ENCODE data around the gene CD9.

CD9 gene

DNA sequence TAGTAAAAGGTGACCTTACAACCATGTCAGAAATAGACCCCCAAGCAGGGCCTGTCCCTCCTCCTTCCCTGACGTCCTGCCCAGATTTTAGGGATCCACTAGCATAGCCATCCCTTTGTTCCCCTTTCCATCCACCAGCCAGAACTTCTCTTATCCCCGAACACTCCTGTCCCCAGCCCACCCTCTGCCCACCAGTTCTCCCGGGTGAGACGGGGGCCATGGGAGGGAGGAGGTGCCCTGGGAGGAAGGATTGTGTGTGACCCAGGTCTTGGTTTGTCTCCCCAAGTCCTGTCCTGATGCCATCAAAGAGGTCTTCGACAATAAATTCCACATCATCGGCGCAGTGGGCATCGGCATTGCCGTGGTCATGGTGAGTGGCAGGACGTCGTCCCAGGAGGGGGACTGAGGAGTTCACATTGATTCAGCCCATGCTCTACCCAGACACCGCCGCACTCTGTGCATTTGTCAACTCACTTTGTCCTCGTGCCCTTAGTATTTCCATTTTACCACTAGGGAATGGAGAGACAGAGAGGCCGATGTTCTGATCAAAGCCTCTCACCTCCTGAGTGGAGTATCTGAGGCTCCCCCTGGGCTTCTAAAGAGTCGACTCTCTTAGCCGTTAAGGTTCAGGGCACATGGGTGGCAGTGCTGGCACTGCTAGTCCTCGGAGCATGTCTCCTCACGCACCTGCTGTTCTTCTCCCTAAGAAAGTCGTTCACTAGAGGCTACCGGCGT, 35.9 kb downstream of the CD9 start:
- in situ Hi-C loops (cut with HindIII; ENCODE audit: low sequenced_read_pairs) = no loop called here

DNA sequence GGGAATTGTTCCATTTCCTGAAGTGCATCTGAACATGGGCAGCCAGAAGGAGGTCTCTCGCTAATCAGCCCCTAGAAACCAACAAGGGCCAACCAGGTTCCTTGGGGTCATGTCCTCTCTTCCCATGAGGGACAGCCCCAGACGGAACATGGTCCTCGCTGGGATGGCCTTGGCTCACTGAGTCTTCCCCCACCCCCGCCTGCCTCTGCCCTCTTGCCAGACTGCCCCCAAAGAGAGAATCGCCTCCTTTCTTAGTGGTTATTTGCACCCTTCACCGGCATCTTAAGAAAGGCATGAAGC, 36.4 kb downstream of the CD9 start:
- in situ Hi-C loops (cut with HindIII; ENCODE audit: low sequenced_read_pairs) = no loop called here

DNA sequence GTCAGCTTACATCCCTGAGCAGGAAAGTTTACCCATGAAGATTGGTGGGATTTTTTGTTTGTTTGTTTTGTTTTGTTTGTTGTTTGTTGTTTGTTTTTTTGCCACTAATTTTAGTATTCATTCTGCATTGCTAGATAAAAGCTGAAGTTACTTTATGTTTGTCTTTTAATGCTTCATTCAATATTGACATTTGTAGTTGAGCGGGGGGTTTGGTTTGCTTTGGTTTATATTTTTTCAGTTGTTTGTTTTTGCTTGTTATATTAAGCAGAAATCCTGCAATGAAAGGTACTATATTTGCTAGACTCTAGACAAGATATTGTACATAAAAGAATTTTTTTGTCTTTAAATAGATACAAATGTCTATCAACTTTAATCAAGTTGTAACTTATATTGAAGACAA, 37.6 kb downstream of the CD9 start:
- in situ Hi-C loops (cut with HindIII; ENCODE audit: low sequenced_read_pairs) = no loop called here

DNA sequence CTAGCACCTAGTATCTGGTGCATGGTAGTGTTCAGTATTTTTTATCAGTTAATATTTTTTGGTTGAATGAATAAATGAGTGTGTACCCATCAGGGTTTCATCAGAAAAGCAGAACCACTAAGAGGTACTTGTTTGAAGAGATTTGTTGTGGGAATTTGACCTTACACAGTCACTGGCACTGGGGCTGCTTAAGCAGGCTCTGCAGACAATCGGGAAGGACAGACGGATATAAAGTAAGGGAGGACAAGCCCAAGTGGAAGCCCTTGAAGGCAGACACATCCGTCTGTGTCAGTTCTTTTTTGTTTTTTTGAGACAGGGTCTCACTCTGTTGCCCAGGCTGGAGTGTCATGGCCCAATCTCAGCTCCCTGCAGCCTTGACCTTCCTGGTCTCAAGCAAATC, 38.7 kb downstream of the CD9 start:
- in situ Hi-C loops (cut with HindIII; ENCODE audit: low sequenced_read_pairs) = no loop called here

DNA sequence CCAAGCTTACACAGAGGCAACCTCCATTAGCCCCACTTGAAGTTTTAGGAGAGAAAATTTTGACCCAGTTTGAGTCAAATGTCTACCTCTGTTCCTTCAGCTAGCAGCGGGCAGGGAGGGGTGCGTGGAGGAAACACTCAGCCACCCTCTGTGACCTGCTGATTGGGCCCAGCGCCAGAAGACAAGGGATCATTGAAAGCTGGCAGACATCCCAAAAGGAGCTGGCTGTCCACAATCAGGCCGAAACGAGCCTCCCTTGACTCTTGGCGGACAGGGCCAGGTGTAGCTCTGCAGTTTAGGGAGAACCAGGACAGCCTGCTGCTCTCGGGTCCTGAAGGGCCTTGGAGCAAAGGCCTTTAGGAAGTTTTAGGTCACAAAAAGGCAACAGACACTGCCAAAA, 41.3 kb downstream of the CD9 start:
- in situ Hi-C loops (cut with HindIII; ENCODE audit: low sequenced_read_pairs) = no loop called here

DNA sequence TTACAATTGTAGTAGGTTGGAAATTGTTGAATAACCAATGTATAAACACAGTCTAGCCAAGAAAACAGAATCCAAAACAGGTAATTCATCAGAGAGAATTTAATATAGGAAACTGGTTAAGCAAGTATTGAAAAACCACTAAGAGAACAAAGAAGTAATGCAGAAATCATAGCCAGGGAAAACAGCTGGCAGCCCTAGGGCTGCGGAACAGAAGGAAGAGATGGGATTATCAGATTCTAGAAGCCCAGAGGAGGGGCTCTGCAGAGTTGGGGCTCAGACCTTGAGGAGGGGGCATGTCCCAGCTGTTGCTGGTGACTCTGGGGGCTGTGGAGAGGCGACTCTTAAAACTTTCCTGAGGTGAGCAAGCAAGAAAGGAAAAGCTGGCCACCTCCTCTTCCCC, 49.4 kb downstream of the CD9 start:
- in situ Hi-C loops (cut with HindIII; ENCODE audit: low sequenced_read_pairs) = no loop called here

DNA sequence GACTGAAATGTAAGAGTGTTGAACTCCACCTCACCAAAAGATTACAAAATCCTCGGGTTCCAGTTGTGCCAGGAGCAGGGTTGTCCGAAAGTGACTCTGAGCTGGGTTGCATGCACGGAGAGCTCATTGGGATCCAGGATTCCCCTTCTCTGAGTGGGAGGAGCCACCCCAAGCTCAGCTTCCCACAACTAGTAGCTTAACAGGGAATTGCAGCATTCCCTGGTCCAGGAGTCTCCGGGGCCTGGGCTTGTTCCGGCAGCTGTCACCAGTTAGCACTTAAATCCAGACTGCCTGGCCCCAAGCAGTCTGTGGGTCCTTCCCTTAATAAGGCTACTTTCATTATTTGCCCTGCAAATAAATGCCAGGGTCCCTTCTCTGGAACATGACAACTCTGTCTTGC, 50.1 kb downstream of the CD9 start:
- in situ Hi-C loops (cut with HindIII; ENCODE audit: low sequenced_read_pairs) = no loop called here

DNA sequence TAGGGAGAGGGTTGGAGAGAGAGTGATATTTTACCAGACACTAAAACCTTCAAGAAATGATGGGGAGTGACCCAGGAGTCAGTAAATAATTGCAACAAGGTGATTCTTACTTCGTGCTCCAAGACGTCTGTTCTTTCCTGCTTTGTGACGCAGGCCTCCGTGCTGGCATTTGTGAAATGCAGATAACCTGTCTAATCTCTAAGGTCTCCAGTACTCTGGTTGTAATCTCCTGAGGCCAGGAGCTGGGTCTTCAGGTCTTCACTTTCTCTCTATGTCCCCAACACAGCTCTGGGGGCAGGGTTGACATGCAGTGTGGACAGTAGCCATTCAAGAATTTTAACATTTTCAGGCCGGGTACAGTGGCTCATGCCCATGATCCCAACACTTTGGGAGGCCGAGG, 53.1 kb downstream of the CD9 start:
- in situ Hi-C loops (cut with HindIII; ENCODE audit: low sequenced_read_pairs) = no loop called here

DNA sequence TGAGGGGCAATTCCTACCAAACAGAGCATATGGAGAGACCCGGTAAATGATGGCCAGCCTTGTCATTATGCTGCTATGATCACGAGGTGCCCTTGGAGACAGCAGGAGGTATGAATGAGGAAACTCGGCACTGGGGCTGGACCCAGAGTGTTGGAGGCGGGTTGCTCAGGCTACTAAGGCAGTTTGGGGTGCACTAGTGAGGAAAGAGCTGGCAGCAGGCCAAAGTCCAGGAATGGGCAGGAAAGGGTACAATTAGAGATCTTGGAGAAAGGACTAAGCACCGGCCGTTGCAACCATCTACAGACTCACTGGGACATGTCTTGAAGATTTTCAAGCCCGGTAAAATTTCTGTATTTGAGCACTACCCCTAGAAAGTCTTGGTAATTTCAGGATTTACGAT, 54.3 kb downstream of the CD9 start:
- in situ Hi-C loops (cut with HindIII; ENCODE audit: low sequenced_read_pairs) = no loop called here

DNA sequence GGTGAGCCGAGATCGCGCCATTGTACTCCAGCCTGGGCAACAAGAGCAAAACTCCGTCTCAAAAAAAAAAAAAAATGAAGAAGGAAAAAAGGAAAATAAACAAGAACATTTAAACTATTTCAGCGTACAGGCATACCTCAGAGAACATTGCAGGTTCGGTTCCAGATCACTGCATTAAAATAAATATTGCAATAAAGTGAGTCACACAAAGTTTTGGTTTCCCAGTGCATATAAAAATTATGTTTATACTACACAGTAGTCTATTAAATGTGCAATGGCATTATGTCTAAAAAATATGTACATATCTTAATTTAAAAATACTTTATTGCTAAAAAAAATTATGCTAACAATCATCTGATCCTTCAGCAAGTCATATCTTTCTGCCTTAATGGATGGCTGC, 56.8 kb downstream of the CD9 start:
- in situ Hi-C loops (cut with HindIII; ENCODE audit: low sequenced_read_pairs) = no loop called here

DNA sequence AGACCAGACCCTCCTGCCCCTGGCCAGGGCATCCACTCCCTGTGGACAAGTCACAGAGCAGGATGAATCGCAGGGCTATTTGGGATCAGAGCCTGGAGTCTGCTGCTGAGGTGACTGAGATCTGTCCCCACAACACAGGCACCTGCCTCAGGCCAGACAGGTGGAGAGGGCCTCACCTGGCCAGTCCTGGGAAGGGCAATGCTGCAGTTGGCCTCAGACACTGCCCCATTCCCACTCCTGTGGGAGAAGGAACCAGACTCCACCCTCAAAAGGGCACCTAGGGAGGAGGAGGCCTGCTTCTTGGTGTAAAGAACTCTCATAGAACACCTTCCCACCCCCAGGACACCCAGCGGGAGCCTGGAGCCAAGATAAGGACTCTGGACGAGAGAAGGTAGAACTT, 62.0 kb downstream of the CD9 start:
- in situ Hi-C loops (cut with HindIII; ENCODE audit: low sequenced_read_pairs) = no loop called here

DNA sequence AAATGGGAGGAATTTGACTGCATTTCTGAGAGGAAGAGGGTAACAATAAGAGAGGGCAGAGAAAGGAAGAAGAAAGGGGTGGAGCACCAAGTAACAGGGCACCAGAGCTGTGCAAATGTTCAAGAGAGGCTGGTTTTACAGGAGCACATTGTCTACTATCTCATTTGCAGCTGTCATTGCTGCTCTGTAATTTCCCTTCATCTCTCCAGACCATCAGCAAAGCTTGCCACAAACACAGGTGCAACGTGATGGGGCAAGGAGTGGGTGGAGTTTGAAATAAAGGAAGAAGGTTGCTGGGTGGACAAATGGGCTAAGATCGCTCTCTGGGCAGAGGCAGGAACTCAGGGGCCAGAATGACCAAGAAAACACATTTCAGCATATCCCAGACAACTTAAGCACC, 62.4 kb downstream of the CD9 start:
- in situ Hi-C loops (cut with HindIII; ENCODE audit: low sequenced_read_pairs) = no loop called here

DNA sequence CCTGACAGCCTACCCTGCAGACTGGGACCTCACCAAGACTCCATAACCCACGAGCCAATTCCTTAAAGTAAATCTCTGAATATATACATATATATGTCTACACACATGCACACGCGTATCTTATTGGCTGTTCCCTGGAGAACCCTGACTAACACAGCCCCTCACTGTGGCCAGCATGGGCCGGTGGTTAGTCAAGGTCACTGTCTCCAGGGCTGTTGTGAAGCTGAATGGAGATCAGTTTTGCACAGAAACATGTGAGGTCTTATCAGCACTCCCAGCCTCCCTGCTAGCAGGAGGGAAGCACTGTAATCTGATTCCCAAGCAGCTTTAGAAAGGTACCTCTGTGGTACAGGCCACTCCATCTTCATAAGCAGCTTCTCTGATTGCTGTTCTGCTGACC, 63.7 kb downstream of the CD9 start:
- in situ Hi-C loops (cut with HindIII; ENCODE audit: low sequenced_read_pairs) = no loop called here

DNA sequence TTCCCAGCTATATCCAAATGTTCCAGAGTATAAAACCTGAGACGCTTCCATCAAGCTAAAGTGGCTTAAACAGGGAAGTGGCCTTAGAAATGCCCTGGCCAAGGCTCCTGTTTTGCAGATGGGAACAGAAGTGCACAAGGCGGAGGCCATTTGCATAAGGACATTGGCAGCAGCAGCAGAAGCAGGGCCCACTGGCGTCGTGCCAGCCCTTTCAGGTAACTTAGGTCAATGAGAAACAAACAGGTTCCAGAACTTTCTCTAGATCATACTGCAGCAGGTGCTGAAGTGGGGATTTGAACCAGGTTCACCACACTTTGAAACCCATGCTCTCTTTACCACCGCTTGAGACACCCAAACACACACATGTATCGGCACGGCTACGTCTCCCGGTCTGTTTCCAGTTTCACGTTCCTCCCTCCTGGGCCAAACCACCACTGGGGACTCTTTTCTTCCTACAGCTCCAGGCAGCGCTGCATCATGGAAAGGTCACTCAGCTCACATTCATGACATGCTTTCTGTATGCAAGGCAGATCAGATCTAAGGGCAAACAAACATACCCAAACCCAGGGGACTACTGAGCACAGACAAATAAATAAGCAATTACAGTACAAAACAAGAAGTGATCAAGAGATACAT, 64.3 kb downstream of the CD9 start:
- in situ Hi-C loops (cut with HindIII; ENCODE audit: low sequenced_read_pairs) = no loop called here

DNA sequence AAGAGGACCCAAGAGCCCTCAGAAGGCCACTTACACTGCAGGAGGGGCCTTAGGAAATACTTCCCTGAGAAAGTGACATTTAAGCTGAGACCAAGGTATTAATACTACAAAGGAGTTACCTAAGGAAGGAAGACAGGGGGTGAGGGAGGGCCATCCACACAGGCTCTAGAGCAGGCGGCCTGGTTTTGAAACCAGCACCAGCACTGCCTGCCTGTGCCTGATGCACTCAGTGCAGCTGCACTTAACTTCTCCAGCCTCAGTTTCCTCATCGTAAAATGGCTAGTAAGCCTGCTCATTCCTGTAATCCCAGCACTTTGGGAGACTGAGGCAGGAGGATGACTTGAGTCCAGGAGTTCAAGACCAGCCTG, 64.8 kb downstream of the CD9 start:
- in situ Hi-C loops (cut with HindIII; ENCODE audit: low sequenced_read_pairs) = no loop called here

DNA sequence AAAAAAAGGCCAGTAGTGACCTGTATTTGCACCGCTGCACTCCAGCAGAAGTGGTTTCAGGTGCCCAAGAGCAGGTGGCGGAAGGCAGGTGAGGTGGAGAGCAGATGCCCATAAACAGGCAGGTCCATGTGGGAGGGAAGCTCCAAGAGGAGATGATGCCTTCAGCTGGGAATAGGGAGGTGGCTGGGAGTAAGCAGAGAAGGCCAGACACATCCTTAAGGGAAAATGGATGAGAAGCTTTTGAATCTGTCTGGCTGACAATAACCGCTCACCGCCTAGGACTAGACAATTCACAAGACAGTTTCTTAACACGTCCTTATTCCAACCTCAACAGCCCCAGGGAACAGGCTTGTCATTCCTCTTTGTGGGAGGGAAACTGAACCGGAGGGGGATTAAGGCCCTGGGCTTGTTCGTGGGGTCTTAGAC, 66.4 kb downstream of the CD9 start:
- in situ Hi-C loops (cut with HindIII; ENCODE audit: low sequenced_read_pairs) = no loop called here

DNA sequence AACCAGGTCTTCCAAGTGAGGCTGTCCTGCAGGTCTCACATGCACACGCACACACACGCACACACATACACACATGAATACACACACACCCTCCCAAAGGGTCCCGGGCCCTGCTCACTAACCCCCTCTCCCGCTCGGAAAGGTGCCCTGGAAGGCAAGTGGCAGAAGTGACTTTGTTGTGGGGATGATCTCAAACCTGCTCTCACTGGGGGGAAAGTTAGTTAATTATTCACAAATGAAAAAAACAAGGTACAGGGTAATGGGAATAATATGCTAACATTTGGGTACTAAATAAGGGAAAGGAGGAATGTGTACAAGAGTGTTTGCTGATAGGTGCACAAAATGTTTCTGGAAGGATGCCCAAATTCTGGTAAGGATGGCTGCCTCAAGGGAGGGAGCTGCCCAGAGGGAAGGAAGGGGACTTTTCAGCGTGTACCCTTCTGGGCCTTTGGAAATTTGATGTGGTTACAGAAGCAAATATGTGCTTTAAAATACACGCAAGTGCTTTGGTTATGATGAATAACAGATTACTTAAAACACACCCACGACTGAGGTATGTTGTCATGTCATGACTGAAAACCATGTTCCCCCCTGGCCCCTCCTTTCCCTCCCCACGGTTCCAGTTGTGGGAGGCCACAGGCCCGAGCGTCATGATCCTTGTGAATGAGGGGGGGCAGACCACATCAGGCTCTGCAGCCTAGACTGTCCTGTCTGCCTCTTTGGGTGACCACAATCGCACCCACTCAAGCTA, 66.9 kb downstream of the CD9 start:
- in situ Hi-C loops (cut with HindIII; ENCODE audit: low sequenced_read_pairs) = no loop called here

DNA sequence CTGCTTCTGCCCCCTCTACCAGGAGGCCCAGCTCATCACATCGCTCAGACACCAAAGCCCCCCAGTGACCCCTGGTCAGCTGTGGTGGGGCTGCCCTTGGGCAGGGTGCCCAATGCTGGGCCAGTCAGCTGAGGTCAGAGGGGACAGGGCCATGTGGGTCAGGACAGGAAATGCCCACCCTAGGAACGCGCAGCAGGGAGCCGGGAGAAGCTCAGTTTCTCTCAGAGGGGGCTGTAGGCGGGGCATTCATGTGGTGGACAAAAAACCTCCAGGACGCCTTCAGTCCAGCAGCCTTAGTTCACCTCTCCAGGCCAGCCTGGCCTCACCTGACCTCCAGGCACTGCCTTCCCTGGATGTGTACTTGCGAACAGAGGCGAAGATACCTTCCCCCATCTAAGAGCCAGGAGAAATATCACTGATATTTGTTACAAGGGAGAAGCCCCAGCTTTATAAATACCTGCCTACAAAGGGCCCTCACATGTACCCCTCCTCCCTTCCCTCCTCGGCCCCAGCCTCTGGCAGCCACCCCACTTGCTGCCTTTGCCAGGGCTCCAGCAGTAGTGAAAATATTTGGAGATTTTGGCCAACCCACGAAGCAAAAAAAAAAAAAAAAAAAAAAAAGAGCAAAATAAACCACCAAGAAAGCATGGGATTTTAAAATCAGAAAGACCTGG, 68.4 kb downstream of the CD9 start:
- in situ Hi-C loops (cut with HindIII; ENCODE audit: low sequenced_read_pairs) = no loop called here

DNA sequence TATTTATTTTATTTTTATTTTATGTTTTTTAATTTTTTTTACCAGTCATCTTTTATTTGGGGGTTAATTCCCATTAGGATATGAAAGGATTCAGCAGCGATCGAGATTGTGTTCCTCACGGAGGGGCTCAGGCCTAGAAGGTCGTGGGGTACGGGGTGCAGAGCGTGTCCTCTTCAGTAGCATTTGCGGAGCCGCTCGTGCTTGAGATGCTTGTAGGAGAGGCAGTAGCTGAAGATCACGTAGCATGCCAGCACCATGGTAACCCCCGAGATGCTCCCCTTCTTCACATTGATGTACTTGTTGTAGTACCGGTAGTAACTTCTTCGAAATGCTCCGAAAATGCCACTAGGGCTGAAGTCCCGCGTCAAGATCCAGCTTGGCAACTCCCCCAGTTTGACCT, 69.8 kb downstream of the CD9 start:
- in situ Hi-C loops (cut with HindIII; ENCODE audit: low sequenced_read_pairs) = no loop called here

DNA sequence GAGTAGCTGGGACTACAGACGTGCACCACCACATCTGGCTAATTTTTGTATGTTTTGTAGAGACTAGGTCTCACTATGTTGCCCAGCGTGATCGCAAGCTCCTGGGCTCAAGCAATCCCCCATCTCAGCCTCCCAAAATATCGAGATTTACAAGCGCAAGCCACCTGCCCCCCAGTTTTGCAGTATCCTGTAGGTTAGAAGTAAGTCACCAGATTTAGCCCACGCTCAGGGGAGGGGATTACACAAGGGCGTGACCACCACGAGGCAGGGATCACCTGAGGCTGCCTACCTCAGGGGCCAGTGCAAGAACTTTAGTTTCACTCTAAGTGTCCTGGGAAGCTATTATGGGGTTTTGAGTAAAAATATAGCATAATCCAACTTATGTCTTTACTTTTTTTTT, 71.1 kb downstream of the CD9 start:
- in situ Hi-C loops (cut with HindIII; ENCODE audit: low sequenced_read_pairs) = no loop called here

DNA sequence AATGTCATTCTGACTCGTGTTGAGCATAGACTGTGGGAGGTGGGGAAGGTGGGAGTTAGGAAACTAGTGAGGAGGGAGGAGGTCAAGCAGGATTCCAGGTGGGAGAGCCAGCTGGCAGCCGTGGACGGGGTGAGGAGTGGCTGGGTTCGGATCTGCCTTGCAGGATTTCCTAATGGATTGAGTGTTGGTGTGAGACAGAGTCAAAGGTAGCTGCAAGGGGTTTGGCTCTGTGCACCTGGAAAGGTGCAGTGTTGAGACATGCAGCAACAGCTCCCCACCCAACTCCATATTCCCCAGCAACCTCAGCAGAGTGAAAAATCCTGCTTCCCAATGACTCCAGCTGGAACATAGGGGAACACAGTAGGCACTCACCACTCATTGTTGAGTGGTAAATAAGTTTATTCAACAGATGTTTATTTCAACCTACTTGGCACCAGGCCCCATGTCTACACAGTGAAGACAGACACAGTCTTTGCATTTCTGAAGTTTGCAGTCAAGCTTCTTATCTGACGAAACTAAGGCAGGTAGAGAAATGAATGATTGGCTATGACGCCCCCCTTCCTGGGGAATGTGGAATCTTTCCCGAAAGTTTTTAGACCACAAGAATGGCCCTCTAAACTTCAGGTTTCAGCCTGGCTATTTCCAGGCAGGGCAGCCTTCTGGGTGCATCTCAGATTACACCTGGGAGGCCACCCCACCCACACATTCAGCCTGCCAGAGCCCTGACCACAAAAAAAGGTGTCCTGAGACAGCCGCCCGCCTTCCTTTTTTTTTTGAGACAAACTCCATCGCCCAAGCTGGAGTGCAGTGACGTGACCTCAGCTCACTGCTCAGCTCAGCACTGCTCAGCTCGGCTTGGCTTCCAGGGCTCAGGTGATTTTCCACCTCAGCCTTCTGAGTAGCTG, 72.4 kb downstream of the CD9 start:
- in situ Hi-C loops (cut with HindIII; ENCODE audit: low sequenced_read_pairs) = no loop called here

Measured in DLD1 (cell line).